ENCODE data around the gene P2RX6.

P2RX6 gene

DNA sequence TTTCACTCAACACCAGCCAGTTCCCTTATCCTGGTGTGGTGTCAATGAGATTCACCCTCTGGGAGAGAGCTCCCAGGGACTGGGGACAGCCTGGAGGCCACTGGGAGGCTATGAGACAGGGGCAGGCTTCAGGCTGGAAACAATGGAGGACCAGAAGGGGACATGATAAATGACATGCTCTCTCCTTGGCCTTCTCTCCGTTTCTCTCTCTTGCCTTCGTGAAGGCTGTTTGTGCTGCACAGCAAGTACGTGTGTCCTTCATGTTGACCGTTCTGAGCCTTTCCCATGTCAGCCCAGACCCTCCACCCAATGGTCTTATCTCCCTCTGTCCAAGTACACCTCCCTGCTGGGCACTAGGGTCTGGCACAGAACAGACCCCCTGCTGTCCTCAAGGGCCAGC, 34.4 kb upstream of the P2RX6 start:
- DNase-seq: no peak

DNA sequence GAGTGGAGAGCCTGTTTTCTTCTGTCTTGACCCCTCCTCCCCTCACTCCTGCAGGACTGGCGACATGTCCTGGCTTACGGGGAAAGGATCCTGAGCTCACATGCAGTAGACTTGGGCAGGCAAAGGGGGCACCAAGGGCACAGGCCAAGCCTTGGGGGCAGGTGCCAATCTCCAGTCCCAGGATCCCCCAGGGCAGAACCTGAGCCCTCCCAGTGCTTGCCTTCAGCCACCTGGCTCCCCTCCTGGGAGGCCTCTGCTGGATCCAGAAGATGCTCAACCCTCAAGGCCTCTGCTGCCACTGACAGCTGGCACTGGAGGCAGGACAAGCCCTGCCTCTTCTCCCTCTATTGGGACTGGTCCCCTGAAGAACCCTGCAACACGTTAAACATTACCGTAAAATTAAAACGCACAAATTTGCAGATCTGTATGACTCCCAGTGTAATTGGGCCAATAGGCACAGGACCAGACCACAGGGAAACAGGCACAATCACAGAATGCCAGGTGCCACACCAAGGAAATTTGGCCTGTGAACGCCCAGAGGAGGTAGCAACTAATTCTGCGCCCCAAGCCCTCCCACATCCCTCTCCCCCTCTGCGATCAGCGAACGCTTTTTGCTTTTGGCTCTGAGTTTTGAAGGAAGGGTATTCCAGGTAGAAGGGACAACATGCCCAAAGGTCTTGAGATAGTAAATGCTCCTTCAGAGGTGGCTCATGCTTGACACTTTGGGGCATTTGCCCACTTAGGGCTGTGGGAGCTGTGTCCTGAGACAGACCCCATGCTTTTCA, 33.8 kb upstream of the P2RX6 start:
- no peak for DNase-seq

DNA sequence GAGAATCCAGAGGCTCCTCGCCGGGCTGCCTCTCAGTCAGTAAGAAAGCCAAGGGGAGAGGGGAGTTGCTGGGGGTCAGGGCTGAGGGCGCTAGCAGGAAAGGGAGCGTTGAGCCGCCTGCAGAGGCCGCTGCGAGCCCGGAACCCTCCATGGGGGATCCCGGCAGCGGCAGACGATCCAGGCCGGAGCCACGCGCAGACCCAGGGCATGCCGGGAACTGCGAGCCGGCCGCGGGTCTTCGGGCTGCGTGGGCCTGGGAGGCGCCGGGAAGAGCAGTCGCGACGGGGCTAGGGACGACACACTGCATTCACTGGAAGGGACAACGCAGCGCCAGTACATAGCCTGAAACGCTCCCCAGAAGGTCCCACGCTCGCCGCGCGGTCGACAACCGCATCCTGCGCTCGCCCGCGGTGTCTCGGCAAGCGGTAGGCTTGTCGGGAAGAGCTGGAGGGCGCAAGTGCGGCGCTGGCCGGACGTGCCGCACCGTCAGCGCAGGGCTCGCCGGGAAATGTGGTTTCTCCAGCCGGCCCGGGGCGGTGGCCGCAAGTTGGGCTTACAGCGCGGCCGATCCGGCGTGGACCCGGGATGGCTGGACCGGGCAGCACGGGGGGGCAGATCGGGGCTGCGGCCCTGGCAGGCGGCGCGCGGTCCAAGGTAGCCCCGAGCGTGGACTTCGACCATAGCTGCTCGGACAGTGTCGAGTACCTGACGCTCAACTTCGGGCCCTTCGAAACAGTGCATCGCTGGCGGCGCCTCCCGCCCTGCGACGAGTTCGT, 33.0 kb upstream of the P2RX6 start, which contains the start of gene LZTR1:
TSS of gene LZTR1 (plus strand) at position 511 of the 776 bp plus-strand sequence. CDS start at position 586, 75 bp downstream.
- DNase-seq: peak; percentile 55 to 68

DNA sequence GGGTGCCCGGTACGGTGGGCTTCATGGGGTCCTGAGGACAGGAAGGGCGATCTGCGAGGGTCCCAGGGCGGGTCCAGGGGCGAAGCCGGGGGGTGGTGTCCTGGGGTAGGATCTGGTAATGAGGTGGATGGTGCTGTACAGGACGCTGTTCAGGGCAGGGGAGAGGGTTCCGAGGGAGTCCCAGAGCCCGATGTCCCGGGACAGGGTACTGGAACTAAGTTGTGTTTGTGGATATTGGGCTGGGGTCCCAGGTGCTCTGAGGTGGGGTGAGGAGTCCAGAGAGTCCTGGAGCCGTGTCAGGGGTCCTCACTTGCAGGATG, 32.4 kb upstream of the P2RX6 start:
- no peak for DNase-seq

DNA sequence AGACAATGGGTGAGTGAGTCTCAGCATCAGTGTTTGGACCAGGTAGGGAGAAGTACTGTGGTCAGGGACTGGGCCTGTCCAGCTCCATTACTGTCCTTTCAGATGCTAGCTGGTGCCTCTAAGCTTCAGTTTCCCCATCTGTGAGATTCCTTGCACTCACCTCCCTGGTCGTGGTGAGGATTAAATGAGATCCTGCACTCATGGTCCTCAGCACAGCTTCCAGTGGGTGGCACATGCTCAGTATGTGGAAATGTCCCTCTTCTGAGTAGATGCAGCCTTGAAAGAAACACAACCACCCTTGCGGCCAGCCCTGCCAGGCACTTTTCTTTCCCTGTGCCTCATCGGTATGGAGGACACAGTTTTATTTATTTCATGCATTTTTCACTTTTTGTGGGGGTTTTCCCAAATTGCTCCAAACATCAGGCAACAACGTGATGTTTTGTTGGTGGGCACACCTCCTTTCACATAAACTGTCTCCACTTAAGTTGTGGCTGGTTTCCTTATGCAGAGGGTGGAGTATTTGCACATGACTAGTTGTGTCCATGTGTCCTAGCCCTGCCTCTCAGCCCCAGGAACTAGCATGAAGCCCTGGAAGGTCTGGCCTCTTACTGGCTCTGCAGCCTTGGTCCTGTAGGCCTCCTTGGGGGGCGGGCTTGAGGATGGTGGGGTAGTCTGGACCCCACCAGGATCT, 31.7 kb upstream of the P2RX6 start:
- DNase-seq: no peak

DNA sequence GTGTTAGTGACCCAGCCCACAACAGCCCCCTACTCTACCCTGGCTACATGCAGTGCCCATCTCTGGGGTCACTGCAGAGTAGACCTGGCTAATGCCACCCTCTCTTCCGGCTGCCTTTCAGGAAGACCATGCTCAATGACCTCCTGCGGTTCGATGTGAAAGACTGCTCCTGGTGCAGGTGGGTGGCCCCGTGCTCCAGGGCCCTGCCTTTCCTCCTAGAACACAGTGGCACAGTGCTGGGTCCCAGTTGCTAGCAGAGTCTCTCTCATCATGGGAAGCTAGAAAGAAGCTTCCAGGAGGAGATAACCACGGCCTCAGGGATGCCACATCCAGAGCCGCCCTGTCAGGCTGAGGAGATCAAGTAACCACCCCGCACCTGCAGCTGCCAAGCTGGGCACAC, 29.2 kb upstream of the P2RX6 start:
- no peak for DNase-seq

DNA sequence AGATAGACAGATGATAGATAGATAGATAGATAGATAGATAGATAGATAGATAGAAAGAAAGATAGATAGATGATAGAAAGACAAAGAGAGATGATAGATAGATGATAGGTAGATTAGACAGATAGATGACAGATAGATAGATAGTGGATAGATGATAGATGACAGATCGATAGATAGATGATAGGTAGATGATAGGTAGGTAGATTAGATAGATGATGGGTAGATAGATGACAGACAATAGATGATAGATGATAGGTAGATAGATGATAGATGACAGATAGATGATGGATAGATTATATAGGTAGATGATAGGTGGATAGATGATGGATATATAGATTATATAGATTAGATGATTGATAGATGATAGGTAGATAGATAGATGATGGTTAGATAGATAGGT, 28.6 kb upstream of the P2RX6 start:
- no peak for DNase-seq

DNA sequence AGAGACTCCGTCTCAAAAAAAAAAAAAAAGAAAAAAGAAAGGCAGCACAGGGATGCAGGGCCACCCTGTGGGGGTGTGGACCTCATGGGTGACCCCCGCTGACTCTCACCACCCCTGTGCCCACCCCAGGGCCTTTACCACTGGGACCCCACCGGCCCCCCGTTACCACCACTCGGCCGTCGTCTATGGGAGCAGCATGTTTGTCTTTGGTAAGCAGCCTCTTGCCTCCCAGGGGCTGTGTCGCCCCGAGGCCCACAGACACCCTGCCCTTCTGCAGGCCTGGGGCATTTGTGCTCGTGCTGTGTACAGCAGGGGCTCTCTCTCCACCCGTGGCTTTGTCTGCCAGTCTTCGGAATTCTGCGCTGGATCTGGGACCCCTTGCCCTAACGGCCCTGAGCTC, 27.6 kb upstream of the P2RX6 start:
- no peak for DNase-seq

DNA sequence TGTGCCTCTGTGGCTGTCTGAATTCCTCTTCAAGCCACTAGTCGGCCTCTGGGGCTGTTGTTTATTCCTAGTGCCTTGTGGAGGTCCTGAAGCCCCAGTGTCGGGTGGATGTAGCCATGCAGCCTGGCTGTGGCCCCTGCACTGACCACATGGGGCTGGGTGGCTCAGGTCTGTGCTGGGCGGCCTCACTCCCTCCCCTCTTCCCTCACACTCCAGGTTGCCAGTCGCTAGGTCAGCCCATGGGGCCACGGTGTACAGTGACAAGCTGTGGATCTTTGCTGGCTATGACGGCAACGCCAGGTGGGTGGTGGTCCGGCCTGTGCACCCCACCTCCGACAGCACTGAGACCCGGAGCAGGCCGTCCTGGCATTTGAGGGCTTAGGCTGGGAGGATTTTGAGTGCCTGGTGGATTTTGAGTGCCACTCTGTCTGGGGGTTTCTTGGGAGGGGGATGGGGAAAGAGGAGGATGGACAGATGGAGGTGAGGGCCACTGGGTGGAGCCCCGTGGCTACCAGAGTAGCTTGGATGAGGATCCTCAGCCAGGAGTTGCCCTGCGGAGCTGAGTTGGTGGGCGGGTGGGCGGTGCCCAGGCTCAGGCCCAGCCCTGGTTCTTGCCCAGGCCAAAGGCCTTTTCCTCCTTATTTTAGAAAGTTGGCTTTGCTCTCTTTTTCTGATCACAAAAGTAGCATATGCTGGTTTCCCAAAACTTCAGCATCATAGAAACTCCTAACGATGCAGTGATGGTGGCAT, 26.2 kb upstream of the P2RX6 start:
- DNase-seq: no peak

DNA sequence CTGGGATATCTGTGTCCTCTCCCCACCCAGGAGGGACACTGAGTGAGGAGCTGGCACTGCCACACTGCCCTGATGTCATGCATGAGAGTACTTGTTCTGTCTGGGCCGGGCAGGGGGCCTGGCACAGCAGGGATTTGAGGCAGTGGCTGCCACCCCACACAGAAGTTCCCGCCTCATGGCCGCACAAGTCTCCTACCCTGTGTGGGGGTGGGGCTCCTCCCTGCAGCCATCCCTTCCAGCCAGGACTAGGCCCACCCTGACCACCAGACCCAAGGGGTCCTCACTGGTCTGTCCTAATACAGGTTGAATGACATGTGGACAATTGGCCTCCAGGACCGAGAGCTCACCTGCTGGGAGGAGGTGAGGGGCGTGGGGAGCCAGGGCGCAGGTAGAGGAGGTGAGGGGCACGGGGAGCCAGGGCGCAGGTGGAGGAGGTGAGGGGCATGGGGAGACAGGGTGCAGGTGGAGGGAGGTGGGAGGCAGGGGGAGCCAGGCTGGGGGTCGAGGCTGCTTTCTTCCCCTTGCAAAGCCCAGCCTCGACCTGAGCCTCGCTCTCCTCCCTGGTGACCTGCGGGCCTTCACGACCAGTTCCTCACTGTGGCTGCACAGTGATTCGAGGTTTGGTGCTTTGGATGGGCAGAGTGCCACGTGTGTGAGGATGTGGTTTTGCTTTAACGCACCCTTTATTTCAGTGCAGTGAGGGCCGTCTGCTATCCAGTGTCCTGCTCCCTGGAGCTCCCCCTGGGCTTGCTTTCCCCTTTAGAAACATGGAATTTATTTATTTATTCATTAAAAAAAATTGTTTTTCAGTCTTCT, 25.4 kb upstream of the P2RX6 start:
- DNase-seq: no peak

DNA sequence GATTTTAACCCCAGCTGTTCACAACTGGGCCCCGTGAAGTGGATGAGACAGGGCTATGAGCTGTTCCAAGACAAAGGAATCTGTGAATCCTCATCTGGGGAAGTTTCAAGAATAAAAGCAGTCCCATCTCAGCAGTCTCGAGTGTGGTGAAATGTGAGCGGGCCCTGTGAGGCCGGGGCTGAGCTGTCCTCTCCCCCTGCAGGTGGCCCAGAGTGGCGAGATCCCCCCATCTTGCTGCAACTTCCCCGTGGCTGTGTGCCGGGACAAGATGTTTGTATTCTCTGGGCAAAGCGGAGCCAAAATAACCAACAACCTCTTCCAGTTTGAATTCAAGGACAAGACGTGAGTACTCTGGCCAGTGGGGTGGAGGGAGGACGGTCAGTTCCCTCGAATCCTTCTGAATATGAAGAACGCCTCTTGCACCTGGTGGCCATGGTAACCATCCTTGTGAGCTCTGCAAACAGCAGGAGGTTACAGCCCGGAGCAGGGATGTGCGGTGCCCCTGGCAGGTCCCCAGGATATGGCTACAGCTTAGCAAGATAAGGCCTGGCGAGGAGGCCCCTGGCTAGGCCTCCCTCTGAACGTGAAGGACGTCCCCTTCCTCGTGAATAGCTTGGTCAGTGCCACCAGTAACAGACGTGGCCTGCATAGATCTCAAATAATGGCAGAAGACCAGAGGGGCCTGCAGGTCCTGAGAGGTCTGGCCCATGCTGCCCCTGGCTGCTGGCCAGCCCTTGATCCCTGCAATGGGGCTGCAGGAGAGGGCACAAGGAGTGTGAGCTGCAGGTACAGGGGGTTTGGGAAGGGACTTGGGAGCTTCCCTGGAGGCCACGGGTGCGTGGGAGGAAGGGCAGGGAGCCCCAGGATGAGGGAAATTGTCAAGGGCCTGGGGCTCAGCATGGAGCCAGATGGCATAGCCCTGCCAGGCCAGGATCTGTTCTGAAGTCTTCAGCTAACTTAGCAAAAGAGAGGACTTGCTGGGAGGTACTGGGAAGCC, 24.5 kb upstream of the P2RX6 start:
- DNase-seq: no peak

DNA sequence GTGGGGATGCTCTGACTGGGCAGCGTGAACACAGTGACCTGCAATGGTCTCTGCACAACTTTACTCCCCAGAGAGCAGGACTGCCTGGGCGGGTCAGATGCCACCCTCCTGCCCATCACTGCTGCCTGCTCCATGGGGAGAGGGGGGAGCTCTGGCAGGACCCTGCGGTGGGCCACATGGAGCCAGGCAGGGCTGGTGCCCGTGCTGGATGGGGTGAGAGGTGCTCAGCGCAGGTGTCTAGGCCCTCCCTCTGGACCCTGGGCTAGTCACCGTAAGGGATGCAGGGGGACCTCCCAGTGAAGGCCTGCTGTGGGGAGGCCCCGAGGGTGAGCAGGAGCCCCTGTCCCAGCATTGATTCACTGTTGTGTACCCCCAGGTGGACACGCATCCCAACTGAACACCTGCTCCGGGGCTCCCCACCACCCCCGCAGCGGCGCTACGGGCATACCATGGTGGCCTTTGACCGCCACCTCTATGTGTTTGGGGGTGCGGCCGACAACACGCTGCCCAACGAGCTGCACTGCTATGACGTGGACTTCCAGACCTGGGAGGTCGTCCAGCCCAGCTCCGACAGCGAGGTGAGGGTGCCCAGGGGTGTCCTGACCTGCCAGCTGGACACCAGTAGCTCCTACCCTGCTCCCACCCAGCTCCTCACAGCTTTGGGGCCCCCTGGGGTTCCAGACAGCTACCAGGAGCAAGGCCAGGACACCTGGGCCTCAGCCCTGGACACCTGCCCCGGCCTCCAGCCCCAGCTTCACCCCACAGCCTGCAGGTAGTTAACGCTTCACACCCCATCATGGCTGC, 23.5 kb upstream of the P2RX6 start:
- no peak for DNase-seq

DNA sequence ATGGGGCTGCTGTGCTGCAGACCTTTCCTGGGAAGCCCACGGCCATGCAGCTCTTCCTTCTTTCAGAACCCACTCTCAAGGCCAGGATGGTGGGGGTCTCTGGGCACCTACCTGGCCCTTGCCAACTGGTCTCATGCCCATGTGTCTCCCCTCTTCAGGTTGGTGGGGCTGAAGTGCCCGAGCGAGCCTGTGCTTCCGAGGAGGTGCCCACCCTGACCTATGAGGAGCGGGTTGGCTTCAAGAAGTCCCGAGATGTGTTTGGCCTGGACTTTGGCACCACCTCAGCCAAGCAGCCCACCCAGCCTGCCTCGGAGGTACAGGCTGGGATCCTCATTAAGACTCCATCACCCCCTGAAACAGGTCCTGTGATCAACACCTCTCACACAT, 22.9 kb upstream of the P2RX6 start:
- no peak for DNase-seq

DNA sequence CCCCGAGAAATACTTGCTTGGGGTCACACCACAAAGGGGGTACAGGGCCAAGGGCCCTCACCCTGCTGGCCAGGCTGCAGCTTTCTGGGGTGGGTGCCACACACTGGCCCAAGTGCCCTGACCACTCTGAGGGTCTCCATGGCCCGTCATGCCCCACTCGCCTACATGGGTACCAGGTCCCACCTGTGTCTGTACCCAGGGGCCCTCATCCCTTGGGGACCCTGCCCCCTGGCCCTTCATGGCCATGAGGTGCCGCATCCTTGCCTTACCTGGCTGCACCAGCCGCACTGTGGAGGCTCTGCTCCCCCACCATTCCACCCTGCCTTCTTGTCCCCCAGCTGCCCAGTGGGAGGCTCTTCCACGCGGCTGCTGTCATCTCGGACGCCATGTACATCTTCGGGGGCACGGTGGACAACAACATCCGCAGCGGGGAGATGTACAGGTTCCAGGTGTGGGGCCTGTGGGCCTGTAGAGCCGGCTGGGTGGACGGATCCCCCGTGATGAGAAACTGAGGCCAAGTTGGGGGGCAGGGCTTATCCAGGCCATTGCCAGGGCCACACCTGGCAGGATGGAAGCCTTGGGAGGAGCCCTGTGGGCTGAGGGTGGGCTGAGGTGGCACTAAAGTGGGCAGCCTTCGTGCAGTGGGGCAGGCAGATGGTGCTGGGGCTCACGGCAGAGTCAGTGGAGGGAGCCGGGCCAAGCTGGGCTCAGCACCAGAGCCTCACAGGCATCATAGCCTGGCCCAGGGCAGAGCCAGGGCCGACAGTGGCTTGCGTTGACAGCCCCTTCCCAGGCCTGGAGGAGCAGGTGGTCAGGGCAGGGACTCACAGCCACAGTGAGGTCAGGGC, 22.3 kb upstream of the P2RX6 start:
- no peak for DNase-seq

DNA sequence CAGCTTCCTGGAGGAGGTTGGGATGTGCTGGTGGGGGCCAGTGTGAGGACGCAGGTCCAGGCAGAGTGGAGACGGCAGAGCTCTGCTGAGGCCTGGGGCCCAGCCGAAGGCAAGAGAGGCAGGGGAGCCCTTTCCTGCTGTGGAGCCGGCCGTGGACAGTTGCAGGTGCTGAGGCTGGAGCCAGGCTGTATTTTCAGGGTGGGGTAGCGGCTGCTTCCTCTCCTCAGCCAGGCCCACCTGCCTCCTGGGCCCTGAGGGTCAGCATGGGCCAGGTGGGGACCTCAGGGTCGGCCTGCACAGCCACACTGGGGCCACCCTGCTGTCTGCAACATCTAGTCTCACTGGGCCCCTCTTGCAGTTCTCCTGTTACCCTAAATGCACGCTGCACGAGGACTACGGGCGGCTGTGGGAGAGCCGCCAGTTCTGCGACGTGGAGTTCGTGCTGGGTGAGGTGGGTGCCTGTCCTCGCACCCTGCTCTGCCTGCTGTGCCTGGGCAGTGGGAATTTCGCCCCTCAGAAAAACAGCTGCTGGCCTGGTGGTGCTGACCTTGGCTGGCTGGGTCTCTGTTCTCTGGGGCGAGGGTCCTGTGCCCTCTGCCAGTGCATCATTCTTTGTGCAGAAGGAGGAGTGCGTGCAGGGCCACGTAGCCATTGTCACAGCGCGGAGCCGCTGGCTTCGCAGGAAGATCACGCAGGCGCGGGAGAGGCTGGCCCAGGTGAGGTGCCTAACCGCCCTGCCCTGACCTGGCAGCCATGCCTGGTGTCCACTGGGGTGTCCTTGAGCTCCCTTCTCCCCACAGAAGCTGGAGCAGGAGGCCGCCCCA, 21.4 kb upstream of the P2RX6 start:
- no peak for DNase-seq

DNA sequence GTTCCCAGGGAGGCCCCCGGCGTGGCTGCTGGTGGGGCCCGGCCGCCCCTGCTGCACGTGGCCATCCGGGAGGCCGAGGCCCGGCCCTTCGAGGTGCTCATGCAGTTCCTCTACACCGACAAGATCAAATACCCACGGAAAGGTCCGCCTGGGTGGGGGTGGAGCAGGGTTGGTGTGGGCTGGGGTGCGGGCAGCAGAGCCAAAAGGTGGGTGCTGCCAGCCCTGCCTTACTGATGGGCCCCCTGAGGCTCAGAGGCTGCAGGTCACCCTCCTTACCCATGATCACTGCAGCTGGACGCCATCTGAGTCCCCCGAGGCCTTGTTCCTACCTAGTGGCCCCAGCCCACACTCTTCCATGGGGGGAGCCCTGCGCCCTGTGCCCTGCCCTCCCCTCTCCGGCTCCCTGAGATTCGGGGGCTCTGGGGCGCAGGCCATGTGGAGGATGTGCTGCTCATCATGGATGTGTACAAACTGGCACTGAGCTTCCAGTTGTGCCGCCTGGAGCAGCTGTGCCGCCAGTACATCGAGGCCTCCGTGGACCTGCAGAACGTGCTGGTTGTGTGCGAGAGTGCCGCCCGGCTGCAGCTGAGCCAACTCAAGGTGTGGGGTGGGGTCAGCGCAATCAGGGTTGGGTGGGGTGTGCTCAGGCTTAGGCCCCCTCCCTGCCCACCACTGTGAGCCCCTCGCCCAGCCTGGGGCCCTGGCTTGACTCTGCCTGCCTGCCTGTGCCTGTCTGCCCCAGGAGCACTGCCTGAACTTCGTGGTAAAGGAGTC, 20.6 kb upstream of the P2RX6 start:
- DNase-seq: no peak

DNA sequence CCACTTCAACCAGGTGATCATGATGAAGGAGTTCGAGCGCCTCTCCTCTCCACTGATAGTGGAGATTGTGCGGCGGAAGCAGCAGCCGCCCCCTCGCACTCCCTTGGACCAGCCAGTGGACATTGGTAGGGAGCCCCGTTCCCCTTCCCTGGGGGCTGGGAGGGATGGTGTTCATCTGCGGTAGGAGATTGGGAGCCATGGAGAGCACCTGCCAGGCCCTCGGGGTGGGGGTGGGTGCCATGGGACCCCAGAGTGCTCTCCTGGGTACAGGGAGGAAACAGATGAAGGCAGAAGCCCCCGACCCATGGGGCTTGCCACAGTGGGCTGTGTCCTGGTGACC, 20.1 kb upstream of the P2RX6 start:
- DNase-seq: no peak
